ENCODE data around the gene PLAAT4.
"Not testable (repeated sequence)": the region's sequence is repeated elsewhere in the genome, so short reads cannot be mapped to it uniquely, and the experiment has no call there.

PLAAT4 gene

GRCh38 chr11:63537293-63538101 lies 889 bp downstream of the PLAAT4 start:
- DNase-seq, result peak in 51 of 56 donors; percentile 17 to 86 (median 62)

- not testable (repeated sequence) for DNase-seq
Observed at GRCh38 chr11:63542506-63542905, 5.9 kb downstream of the PLAAT4 start.

GRCh38 chr11:63543711-63544110 lies 7.1 kb downstream of the PLAAT4 start:
- DNase-seq, result no peak

- no peak for DNase-seq
Observed at GRCh38 chr11:63547061-63547460, 10.5 kb downstream of the PLAAT4 start.

GRCh38 chr11:63548178-63548577 lies 11.6 kb downstream of the PLAAT4 start:
- no peak for DNase-seq

GRCh38 chr11:63549411-63549810 lies 12.8 kb downstream of the PLAAT4 start:
- DNase-seq, result peak in 13 of 56 donors; percentile 21 to 50 (median 31)

GRCh38 chr11:63550156-63550700 lies 13.6 kb downstream of the PLAAT4 start:
- DNase-seq, result not testable (repeated sequence)

- no peak for DNase-seq
Observed at GRCh38 chr11:63551091-63551888, 14.7 kb downstream of the PLAAT4 start.

- DNase-seq, result no peak
Observed at GRCh38 chr11:63551889-63552266, 15.3 kb downstream of the PLAAT4 start.

GRCh38 chr11:63552921-63553320 lies 16.3 kb downstream of the PLAAT4 start:
- DNase-seq, result no peak

- DNase-seq, result no peak
Observed at GRCh38 chr11:63553759-63554158, 17.2 kb downstream of the PLAAT4 start.

- no peak for DNase-seq
Observed at GRCh38 chr11:63554877-63555223, 18.2 kb downstream of the PLAAT4 start.

- no peak for DNase-seq
Observed at GRCh38 chr11:63556404-63557013, 19.9 kb downstream of the PLAAT4 start.

GRCh38 chr11:63557570-63557969 lies 21.0 kb downstream of the PLAAT4 start:
- no peak for DNase-seq

GRCh38 chr11:63558459-63559157 lies 22.0 kb downstream of the PLAAT4 start:
- no peak for DNase-seq

- DNase-seq, result peak in 6 of 56 donors; percentile 15 to 40 (median 24)
Observed at GRCh38 chr11:63560506-63561180, 24.0 kb downstream of the PLAAT4 start.

GRCh38 chr11:63563201-63564055 lies 26.8 kb downstream of the PLAAT4 start, which contains the start of gene PLAAT2:
PLAAT2 (minus strand) TSS chr11:63563379; CDS start chr11:63563324, 55 bp downstream.
- DNase-seq, result no peak

- DNase-seq, result peak in 19 of 56 donors; percentile 14 to 89 (median 30)
Observed at GRCh38 chr11:63564056-63564774, 27.6 kb downstream of the PLAAT4 start.

Data from amygdala (tissue), 56 donors.